ENCODE measurements around the gene PLA2G2F.

Gene PLA2G2F

GRCh38 chr1:20142001-20142710, 3.0 kb downstream of the PLA2G2F start:
- no peak for DNase-seq (ENCODE audit: low read depth in 2 of 2)

- no peak for DNase-seq (ENCODE audit: low read depth in 2 of 2)
Observed at GRCh38 chr1:20143318-20143717, 4.2 kb downstream of the PLA2G2F start.

- DNase-seq (ENCODE audit: low read depth in 2 of 2), result no peak
Observed at GRCh38 chr1:20143734-20144565, 4.8 kb downstream of the PLA2G2F start.

- no peak for DNase-seq (ENCODE audit: low read depth in 2 of 2)
Observed at GRCh38 chr1:20147846-20148570, 8.9 kb downstream of the PLA2G2F start.

GRCh38 chr1:20148571-20149500, 9.7 kb downstream of the PLA2G2F start:
- no peak for DNase-seq (ENCODE audit: low read depth in 2 of 2)

GRCh38 chr1:20149601-20150325, 10.6 kb downstream of the PLA2G2F start:
- no peak for DNase-seq (ENCODE audit: low read depth in 2 of 2)

GRCh38 chr1:20150326-20150705, 11.2 kb downstream of the PLA2G2F start:
- no peak for DNase-seq (ENCODE audit: low read depth in 2 of 2)

GRCh38 chr1:20150969-20151368, 11.8 kb downstream of the PLA2G2F start:
- no peak for DNase-seq (ENCODE audit: low read depth in 2 of 2)

- DNase-seq (ENCODE audit: low read depth in 2 of 2), result peak; percentile 72 to 77
Observed at GRCh38 chr1:20151906-20152598, 12.9 kb downstream of the PLA2G2F start.

GRCh38 chr1:20152599-20152930, 13.4 kb downstream of the PLA2G2F start:
- no peak for DNase-seq (ENCODE audit: low read depth in 2 of 2)

GRCh38 chr1:20153000-20153418, 13.9 kb downstream of the PLA2G2F start:
- DNase-seq (ENCODE audit: low read depth in 2 of 2), result no peak

GRCh38 chr1:20154301-20154831, 15.2 kb downstream of the PLA2G2F start:
- DNase-seq (ENCODE audit: low read depth in 2 of 2), result no peak

GRCh38 chr1:20158358-20159070, 19.4 kb downstream of the PLA2G2F start:
- no peak for DNase-seq (ENCODE audit: low read depth in 2 of 2)

GRCh38 chr1:20160034-20160433, 20.9 kb downstream of the PLA2G2F start:
- DNase-seq (ENCODE audit: low read depth in 2 of 2), result no peak

GRCh38 chr1:20164694-20165202, 25.6 kb downstream of the PLA2G2F start:
- DNase-seq (ENCODE audit: low read depth in 2 of 2), result no peak

- no peak for DNase-seq (ENCODE audit: low read depth in 2 of 2)
Observed at GRCh38 chr1:20165522-20165951, 26.4 kb downstream of the PLA2G2F start.

- DNase-seq (ENCODE audit: low read depth in 2 of 2), result no peak
Observed at GRCh38 chr1:20166051-20166450, 26.9 kb downstream of the PLA2G2F start.

GRCh38 chr1:20167126-20167525, 28.0 kb downstream of the PLA2G2F start:
- no peak for DNase-seq (ENCODE audit: low read depth in 2 of 2)

Measured in stimulated activated CD4-positive, alpha-beta T cell treated with anti-CD3 and anti-CD28 coated beads, Interleukin-4, amount 100 ng/mL, for 48 hours (primary cell).